CD4-positive, alpha-beta T cell treated with Interleukin-15 for 1 hour (primary cell): ENCODE measurements around the gene ITPKB.
"Not testable (repeated sequence)": the region's sequence is repeated elsewhere in the genome, so short reads cannot be mapped to it uniquely, and the experiment has no call there.

Experiments used
- DNase-seq: peaks from one replicate; pipeline ENCODE4 v3.0.0-alpha.2; 2020

The ITPKB gene

DNA sequence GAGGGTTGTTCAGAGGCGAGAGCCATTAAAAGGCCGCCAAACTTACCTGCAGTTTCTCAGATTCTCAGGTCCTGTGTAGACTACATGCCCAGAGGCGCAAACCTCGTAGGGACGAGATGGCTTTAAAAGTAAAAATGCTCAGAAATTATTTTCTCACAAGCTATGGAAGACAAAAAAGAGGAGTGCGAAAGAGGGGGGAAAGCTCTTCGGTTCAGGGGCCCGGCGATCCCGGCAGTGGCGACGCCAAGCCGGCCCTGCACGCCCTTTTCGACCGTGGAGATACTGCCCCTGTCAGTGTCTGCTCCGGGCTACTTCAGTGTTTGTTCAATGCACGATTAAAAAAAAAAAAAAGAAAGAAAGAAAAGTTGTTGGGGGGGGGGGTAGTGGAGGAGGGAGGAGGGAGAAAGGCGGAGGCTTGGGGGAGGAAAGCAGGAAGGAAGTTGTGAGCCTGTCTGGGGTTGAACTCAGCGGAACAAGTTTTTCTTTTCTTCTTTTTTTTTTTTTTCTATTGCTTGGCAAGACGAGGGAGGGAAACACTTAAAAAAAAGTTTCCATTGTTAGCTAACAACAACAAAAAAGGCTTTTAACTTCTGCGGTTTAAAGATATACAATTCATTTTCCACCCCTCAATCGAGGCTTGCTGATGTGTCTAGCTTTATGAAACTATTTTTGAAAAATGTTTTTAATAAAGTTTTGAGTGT lies at the start of gene ITPKB:
Gene ITPKB (minus strand): TSS at position 288 of the 701 bp plus-strand sequence. CDS start 1,824 bp downstream, outside the sequence.
- peak; percentile 86 for DNase-seq

DNA sequence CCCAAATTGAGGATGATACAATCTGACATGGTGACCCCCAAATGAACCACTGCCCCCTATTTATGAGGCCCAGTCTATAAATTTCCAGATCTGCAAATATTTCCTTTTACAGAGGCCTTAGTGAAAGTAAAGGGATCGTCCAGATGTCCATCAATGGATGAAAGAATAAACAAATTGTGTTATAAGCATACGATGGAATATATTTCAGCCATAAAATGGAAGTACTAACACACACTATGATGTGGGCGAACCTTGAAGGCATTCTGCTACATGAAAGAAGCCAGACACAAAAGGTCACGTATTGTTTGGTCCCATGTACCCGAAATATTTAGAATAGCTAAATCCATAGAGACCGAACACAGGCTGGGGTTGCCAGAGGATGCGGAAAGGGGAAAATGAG lies 48.6 kb upstream of the ITPKB start:
- no peak for DNase-seq

DNA sequence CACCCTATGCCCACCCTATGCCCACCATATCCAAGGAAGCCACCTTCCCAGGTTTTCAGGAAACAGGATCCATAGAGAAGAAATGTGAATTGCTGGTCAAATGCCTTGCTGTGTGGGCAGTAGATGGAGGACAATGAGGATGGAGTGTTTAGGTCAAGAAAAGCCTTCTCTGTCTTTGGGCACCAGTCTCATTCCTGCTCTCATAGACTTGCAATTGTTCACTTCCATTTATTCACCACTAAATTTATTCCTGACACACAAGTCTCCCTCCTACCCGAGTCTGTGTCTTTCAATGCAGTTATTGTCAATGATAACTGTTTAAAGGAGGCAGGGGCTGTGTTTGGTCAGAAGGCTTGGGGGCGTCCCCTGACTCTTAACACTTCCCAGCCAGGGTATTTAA lies 48.0 kb upstream of the ITPKB start:
- no peak for DNase-seq

DNA sequence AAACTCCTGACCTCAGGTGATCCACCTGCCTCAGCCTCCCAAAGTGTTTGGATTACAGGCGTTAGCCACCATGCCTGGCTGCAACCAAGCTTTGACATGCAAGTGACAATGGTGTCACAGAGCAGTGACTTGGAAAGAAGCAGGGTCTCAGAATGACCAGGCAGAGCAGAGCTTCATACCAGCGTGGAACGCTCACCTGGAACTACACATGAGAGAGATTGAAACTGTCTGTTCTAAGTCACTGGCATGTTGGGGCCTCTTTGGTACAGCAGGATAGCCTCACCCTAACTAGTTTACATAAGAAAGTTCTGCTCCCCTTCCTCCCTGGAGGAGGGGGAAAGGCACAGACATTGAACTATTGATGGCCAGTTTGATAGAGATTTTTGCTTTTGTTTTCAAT lies 47.5 kb upstream of the ITPKB start:
- DNase-seq = no peak

DNA sequence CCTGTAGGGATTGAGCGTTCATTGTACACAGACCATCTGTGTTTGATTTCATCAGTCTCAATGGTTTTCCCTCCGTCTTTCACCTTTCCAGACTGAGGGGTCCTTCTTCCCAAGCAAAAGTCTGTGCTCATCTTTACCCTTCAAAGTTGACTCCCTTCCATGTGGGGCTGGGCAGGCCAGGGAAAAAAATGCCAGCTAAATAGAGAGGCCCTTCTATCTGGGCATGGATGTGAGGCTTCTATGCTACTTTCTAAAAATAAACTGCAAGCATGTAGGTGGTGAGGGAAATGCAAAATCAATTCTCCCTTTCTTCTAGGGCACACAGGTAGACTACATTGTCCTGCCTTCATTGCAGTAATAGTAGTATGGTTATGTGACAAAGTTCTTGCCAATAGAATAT lies 46.7 kb upstream of the ITPKB start:
- DNase-seq = no peak

DNA sequence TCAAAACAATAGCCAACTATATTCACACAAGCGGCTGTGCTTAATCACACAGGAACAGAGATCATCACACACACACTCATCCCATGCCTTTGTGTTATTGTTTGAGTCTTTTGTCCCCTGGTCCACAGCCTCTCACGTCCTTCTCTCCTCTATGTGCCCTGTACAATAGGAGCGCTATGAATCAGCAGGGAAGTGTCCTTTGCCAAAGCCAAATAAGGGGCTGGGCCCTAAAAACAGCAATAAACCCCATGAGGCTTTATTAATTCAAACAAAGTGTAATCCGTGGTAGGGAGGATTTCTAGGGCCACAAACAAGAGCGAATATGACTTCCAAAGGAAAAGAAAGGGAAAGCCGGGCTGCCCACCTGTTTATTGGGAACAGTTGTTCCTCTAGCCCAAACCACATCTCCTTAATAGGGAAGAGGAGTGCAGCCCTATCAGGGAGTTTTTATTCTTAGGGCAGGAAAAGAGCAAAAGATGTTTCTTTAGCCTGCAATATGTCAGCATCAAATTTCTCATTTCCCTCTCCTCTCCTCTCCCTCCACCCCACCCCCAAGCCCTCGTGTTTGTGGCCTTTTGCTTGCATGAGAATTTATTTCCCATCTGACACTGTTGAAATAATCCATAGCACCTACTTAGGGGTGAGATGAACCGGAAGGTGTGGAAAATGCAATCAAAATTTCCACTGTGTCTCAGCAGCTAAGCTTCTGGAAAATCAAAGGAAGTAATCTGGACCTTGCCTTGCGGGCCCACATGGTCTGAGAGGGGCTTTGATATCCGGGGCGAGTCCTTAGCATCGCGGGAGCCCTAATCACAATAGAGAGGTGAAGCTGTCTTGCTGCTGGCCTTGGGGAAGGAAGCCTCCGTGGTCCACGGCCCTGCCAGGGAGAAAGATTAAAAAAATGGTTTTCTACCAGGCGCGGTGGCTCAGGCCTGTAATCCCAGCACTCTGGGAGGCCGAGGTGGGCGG lies 45.3 kb upstream of the ITPKB start:
- no peak for DNase-seq

DNA sequence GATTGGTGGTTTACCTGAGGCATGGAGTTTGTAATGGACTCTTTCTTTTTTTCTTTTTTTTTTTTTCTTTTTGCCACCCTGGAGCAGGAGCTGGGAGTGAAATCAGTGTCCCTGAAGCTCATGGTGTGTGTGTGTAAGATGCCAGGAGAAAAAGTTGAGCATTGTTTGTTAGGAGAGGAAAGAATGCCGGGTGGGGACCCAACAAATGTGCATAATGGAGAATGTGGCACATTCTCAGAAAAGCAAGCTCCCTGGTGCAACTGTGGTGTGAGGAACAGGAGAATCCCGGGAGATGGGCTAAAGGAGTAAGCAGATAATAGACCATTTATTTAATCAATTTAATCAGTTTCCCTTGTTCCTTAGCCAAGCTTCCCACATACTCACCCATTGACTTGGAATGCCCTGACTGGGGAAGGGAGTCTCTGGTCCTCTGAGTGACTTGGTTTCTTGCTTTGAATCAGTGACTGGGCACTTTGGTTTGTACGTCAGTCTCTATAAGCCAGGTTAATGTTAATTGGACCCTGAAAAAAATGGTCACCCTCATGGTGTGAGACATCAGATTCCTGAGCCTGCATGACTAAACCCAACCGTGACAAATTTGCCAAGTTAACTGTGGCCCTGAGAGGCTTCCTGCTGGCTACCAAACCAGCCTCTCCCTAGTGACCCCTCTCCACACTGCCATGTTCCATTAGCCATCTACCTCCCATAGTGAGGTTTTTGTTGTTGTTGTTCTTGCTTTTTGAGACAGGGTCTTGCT lies 43.9 kb upstream of the ITPKB start:
- no peak for DNase-seq

DNA sequence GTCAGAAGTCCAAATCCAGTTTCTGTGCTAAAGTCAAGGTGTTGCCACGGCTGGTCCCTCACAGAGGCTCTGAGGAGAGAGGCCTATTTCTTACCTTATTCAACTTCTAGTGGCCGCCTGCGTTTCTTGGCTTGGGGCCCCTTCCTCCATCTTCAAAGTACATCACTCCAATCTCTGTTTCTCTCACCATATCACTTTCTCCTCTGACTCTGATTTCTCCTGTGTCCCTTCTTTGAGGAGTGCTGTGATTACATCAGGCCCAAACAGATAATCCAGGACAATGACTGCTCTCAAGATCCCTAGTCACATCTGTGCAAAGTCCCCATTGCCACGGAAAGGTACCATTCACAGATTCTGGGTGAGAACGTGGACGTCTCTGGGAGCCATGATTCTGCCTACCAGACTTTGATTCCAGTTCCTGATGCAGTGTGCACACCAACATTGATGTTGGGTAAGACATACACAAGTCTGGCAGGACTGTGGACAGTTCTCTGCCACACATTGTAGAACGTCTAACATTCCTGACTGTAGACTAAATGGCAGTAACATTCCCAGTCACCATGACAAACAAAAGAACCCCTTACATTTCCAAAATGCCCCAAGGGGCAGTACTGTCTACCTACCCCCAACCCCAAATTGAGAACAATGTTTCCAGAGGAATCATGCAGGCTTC lies 43.0 kb upstream of the ITPKB start:
- DNase-seq = no peak

DNA sequence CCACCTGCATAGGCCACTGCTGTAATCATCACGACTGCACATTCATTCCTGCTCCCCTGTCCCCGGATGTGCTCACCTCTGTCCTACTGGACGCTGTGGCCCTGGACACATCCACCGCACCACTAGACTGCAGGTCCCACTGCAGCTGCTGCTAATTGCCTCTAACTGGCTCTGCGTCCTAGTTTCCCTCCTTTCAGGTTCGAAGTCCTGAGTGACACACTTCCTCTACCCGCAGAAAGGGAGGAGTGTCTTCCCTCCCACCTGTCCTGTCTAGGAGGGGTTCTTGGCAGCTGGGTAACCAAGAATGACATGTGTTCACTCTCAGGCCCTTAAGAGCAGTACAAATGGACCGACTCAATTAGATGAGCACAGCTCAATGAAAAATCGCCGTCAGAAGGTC lies 40.5 kb upstream of the ITPKB start:
- DNase-seq = no peak

DNA sequence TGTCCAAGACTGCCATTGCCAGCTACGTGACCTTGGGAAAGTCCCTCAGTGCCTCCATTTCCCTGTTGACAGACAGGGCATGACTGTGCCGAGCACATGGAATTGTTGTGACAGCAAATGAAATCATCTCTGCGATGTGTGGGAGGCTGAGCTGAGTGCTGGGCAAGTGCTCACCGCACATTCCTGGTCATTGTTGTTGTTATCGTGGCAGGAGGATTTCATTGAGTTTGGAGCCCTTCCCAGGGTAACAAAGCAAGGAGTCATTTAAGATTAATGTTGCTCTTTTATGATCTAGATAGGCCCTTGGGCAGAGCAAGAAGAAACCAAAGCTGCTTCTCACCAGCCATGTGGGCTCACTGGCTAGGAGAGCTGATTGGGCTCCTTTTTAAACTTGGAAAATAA lies 39.6 kb upstream of the ITPKB start:
- no peak for DNase-seq

DNA sequence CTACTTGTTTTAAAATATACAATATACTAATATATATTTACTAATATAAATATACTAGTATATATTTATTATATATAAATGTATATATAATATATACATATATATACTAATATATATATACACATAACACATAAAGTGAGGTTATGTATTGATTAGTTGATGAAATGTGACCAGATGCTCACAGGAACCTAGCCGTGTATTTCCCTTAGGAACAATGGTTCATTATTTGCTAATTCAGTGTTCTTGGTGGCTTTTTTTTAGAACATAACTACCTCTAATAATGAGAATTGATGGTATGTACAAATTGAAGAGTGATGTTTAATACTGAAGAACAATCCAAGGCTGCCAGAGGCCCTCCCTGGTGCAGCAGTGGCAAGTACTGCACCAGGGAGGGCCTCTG lies 37.9 kb upstream of the ITPKB start:
- DNase-seq = no peak

DNA sequence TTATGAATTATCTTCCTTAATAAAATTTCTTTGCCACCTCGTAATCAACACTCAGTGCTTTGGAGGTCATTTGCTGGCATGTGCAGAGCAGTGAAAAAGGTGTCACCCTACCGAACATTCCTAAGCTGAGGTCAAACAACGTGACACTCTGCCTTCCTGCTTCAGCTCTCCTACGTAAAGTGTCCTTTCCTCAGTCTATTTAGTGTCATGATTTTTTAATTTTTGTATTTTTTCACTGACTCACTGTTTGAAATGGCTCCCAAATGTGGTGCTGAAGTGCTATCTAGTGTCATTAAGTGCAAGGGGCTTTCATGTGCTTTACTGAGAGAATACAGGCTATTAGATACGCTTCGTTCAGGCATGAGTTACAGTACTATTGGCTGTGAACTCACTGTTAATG lies 37.0 kb upstream of the ITPKB start:
- DNase-seq = no peak

DNA sequence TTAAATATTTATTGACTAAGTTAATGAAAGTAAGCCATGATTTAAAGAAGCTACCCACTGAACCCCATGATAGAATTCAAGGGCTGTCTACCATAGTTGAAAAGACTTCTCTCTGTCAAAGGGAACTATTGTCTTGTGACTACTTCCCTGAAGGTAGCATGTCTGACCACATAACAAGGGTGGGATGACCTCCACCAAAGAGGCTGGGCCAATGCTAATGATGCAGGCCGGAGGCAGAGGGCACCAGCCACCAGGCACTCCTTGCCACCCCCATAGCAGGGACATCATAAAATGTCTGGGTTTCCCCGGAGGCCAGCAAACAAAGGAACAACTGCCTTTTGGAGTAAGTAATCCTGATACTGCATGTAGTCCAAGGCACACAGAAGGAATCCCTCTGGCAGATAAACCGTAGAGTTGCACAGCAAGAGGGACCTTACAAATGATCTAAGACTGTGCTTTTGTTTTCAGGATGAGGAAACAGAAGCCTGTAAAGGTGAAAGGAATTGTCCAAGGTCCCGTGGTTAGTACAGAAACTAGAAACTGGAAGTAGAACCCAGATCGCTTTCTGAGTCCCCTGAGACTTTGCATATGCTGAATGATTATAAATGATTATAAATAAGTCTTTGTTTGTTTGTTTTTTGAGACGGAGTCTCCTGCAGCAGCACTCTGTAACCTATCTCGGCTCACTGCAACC lies 33.5 kb upstream of the ITPKB start:
- DNase-seq = no peak

DNA sequence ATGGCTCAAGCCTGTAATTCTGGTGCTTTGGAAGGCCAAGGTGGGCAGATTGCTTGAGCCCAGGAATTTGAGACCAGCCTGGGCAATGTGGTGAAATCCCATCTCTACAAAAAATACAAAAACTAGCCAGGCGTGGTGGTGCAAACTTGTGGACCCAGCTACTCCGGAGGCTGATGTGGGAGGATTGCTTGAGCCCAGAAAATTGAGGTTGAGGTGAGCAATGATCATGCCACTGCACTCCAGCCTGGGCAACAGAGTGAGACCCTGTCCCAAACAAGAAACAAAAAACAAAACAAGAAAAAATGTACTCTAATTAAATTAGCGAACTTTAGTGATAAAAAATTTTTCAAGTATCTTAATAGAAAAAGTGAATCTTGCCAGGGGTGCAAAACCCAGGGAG lies 28.1 kb upstream of the ITPKB start:
- DNase-seq = not testable (repeated sequence)

DNA sequence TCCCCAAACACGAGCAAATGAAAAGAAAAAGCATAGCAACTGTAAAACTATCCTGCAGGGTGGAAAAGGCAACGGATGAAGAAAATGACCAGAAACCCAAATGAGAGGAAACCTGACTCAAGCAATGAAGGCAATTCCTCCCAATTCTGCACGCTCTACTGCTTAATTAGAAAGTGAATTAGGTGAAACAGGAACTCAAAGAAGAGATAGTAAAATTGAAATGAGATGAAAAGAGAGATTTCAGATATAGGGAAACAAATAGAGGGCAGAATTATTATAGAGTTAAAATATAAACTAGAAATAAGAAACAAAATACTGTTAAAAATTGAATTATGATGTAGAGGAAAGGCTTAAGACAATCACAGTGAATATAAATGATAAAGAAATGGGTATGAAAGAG lies 27.5 kb upstream of the ITPKB start:
- DNase-seq = no peak

DNA sequence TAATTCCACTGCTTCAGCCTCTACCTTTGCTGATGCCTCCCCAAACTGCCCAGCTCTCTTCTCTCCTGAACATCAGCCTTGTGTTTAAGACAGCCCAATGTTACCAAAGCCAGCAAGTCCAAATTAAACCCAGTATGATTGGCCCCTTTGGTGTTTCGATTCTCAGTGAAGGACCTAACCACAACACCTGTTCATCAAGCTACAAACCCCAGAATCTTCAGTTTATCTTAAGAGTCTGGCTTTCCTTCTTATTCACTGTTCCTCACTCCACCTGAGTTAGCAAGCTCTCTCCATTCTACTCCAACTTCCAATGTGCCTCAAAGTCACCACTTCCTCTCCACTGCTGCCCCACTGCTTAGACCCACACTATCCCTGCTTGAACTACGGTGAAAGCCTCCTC lies 25.5 kb upstream of the ITPKB start:
- DNase-seq = no peak

DNA sequence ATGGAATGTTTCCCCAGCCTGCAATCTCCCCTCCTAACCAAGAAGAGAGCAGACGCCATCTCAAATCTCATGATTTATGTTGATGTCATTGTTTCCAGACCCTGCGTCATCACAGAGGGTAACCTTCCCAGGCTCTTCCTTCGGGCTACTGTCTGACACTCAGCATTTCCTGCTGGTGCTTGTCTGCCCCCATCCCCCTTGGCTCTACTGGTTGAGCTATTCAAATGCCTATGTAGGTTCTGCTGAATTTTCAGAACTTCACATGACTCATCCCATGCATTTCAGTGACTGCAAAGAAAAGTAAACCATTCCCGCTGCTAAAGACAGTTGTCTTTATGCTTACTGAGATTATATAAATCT lies 24.8 kb upstream of the ITPKB start:
- no peak for DNase-seq

DNA sequence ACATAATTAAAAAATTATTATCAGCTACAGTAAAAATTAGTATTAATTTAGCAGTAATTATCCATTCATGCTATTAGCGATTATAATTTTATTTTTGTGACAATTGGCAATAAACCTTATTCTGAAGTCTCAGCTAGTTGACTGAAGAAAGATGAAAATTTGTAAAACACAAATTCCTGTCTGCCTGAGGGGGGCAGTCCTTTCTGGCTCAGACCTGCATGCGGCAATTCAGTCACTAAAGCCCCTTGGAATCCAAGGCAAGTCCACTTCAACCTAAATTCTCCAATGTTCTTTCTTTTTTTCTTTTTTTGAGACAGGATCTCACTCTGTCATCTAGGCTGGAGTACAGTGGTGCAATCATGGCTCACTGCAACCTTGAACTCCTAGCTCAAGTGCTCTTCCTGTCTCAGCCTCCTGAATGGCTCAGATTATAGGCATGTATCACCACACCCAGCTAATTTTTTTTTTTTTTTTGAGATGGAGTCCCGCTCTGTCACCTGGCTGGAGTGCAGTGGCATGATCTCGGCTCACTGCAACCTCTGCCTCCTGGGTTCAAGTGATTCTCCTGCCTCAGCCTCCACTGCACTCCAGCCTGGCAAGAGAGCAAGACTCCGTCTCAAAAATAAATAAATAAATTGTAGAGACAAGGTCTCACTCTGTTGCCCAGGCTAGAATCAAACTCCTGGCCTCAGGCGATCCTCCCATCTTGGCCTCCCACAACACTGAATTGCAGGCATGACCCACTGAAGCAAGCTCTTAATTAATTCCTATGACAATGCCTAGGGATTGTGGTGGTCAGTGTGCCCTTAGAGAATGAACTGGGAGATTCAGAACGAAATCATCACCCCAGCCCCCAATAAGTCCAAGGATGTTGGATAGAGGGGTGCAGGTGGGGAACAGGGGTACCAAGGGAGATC lies 24.2 kb upstream of the ITPKB start:
- DNase-seq = no peak

DNA sequence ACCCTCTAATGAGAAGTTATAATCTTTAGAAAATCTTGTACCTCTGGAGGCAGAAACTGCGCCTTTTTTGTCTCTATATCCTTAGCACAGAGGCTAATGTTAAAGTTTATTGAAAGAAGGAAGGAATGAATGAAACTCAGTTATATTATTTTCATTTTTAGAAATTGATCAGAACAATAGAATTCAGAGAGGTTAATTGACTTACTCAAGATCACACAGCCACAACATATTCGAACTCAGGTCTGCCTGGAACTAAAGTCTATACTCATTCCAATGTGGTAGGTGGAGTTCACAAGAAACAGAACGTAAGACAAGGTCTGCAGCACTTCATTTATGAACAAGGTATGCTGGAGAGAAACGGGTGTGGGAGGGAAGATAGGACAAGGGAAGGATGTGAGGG lies 23.0 kb upstream of the ITPKB start:
- no peak for DNase-seq

DNA sequence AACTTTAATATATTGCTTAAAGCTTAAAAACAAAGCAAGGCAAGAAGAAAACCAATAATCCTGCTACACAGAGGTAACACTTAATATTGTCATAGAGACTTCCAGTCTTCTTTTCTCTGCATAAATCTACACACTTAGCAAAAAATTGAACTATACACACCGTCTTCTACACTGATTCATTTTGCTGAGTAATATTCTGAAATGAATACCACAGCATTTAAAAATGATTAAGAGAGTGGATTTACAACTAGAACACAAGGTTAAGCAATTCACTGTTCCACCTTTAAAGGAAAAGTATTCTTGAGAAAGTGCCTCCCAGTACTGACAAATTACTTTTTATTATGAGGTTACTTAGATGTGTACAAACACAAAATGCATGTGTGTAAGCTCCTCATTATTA lies 22.2 kb upstream of the ITPKB start:
- DNase-seq = no peak
